Stimulated activated CD4-positive, alpha-beta T cell treated with anti-CD3 and anti-CD28 coated beads, TNF-alpha, amount 100 ng/mL, for 48 hours (primary cell): ENCODE measurements around the gene UNC119.

Experiments used
- DNase-seq, 3 donors: peaks; one replicate each; pipeline ENCODE4 v3.0.0-alpha.2; 2020; ENCODE audit warnings: low read depth in 3 of 3

Gene UNC119

GRCh38 chr17:28499364-28499664 lies 53.1 kb downstream of the UNC119 start:
- no peak for DNase-seq

GRCh38 chr17:28498652-28499363 lies 53.6 kb downstream of the UNC119 start:
- DNase-seq, result no peak

GRCh38 chr17:28497931-28498330 lies 54.5 kb downstream of the UNC119 start:
- no peak for DNase-seq
